H1 (cell line): Measurements from ENCODE around the gene MAP2K5. TPM values are rescaled to one million over a fixed set of nuclear protein-coding genes. Genes with fewer than 3 reads are reported as not detected.

Experiments
- CTCF ChIA-PET: fragments of 300-600 bp; sonication (Branson Sonifier 250); formaldehyde crosslinking; loops from one replicate; lab custom pipeline; 2021; ENCODE audit not compliant: partially characterized antibody; lab: Charles Lee
- POLR2A ChIA-PET: fragments of 300-600 bp; sonication (Branson Sonifier 250); formaldehyde crosslinking; loops from one replicate; lab custom pipeline; 2021; ENCODE audit warnings: inconsistent platforms; ENCODE audit not compliant: partially characterized antibody; lab: Charles Lee
- DNase-seq, 2 experiments: peaks; one replicate each; pipeline versions ENCODE4 v3.0.0 to v3.0.0-alpha.2; 2010 to 2022; ENCODE audit warnings: low spot score in 2 of 2, low read depth in 1 of 2, mixed read lengths in 1 of 2
- FAIRE-seq: peaks from 2 replicates; lab custom pipeline; 2011; peaks lifted over from hg19 to GRCh38; lab: Jason Lieb, UNC
- H2AFZ ChIP-seq: 2 replicates; pipeline ENCODE4 v1.8.1; 2012; ENCODE audit warnings: low read length, inconsistent platforms
- H2AK5ac ChIP-seq: 2 replicates; pipeline ENCODE4 v1.6.1; 2013; ENCODE audit warnings: low read depth, low read length
- H2BK120ac ChIP-seq: replicated peaks from 2 replicates; pipeline ENCODE3; 2013; ENCODE audit warnings: low read depth, low read length, inconsistent platforms
- H2BK12ac ChIP-seq: 2 replicates; pipeline ENCODE4 v1.6.1; 2013; ENCODE audit warnings: low read depth, low read length
- H2BK15ac ChIP-seq: 2 replicates; pipeline ENCODE4 v1.6.1; 2013; ENCODE audit warnings: low read length
- H2BK20ac ChIP-seq: 2 replicates; pipeline ENCODE4 v1.6.1; 2013; ENCODE audit warnings: low read length
- H2BK5ac ChIP-seq: 2 replicates; pipeline ENCODE4 v1.6.1; 2013; ENCODE audit warnings: low read depth, low read length
- H3K14ac ChIP-seq: 2 replicates; pipeline ENCODE4 v1.6.1; 2013; ENCODE audit warnings: inconsistent platforms; ENCODE audit not compliant: insufficient read length
- H3K18ac ChIP-seq: 2 replicates; pipeline ENCODE4 v1.6.1; 2013; ENCODE audit warnings: low read length; ENCODE audit errors: extremely low read depth
- H3K23ac ChIP-seq: 2 replicates; pipeline ENCODE4 v1.6.1; 2013; ENCODE audit warnings: inconsistent platforms; ENCODE audit not compliant: insufficient read length
- H3K23me2 ChIP-seq: 2 replicates; pipeline ENCODE4 v1.6.1; 2013; ENCODE audit warnings: low read depth, low read length
- H3K27ac ChIP-seq: 2 replicates; pipeline ENCODE4 v1.6.1; 2011; ENCODE audit warnings: low read depth, low read length, inconsistent platforms
- H3K27me3 ChIP-seq, 4 experiments: replicated peaks in 1 of 4; 1 replicate in 1 of 4; 2 replicates in 3 of 4; pipeline versions ENCODE4 v1.6.1 to v1.8.1; 2011 to 2013; ENCODE audit warnings: low read length in 3 of 4, mild to moderate bottlenecking in 3 of 4, inconsistent platforms in 2 of 4, mixed read lengths in 2 of 4, moderate library complexity in 1 of 4; ENCODE audit not compliant: control insufficient read depth in 3 of 4, insufficient read depth in 3 of 4; ENCODE audit errors: extremely low read depth in 1 of 4
- H3K36me3 ChIP-seq, 4 experiments: 2 replicates each; pipeline versions ENCODE4 v1.6.1 to v1.8.1; 2011 to 2013; ENCODE audit warnings: mild to moderate bottlenecking in 4 of 4, low read length in 3 of 4, moderate library complexity in 2 of 4, control low read depth in 1 of 4, inconsistent platforms in 1 of 4; ENCODE audit not compliant: insufficient read depth in 4 of 4, control insufficient read depth in 2 of 4
- H3K4ac ChIP-seq: replicated peaks from 2 replicates; pipeline ENCODE3; 2013; ENCODE audit warnings: low read length, low read depth, mixed read lengths, inconsistent platforms; ENCODE audit not compliant: insufficient read length
- H3K4me1 ChIP-seq, 4 experiments: replicated peaks in 1 of 4; 1 replicate in 1 of 4; 2 replicates in 3 of 4; pipeline versions ENCODE4 v1.6.1 to v1.8.1; 2011 to 2013; ENCODE audit warnings: low read length in 3 of 4, inconsistent platforms in 2 of 4, mixed read lengths in 1 of 4; ENCODE audit not compliant: insufficient read depth in 4 of 4, control insufficient read depth in 3 of 4
- H3K4me2 ChIP-seq, 2 experiments: 2 replicates each; pipeline versions ENCODE4 v1.6.1 to v1.8.1; 2011 to 2013; ENCODE audit warnings: low read depth in 2 of 2, low read length in 2 of 2, control low read depth in 1 of 2, inconsistent platforms in 1 of 2, mild to moderate bottlenecking in 1 of 2; ENCODE audit not compliant: insufficient read depth in 1 of 2
- H3K4me3 ChIP-seq, 4 experiments: fragments of 200-600, 300-600 bp in 1 of 4; sonication (generic), shearing (Covaris generic), sonication (Bioruptor Twin) in 1 of 4; 2 replicates each; pipeline versions ENCODE4 v1.5.1 to v1.8.1; 2011 to 2016; ENCODE audit warnings: low read length in 4 of 4, low read depth in 3 of 4, control low read depth in 2 of 4, inconsistent platforms in 2 of 4, mild to moderate bottlenecking in 2 of 4, mixed read lengths in 1 of 4, moderate library complexity in 1 of 4; ENCODE audit not compliant: insufficient read depth in 2 of 4; ENCODE audit errors: extremely low read depth in 1 of 4
- H3K56ac ChIP-seq: replicated peaks from 2 replicates; pipeline ENCODE3; 2013; ENCODE audit warnings: low read depth, mild to moderate bottlenecking, mixed read lengths, low read length, inconsistent platforms; ENCODE audit not compliant: insufficient read length
- H3K79me1 ChIP-seq: 2 replicates; pipeline ENCODE4 v1.6.1; 2013; ENCODE audit warnings: low read depth, low read length, control low read depth
- H3K79me2 ChIP-seq, 2 experiments: 2 replicates each; pipeline versions ENCODE4 v1.6.1 to v1.8.1; 2012 to 2013; ENCODE audit warnings: low read length in 2 of 2, mild to moderate bottlenecking in 2 of 2, inconsistent platforms in 1 of 2; ENCODE audit not compliant: insufficient read depth in 2 of 2, control insufficient read depth in 1 of 2
- H3K9ac ChIP-seq, 4 experiments: replicated peaks in 1 of 4; 1 replicate in 1 of 4; 2 replicates in 3 of 4; pipeline versions ENCODE4 v1.6.1 to v1.8.1; 2011 to 2013; ENCODE audit warnings: low read depth in 3 of 4, low read length in 3 of 4, control low read depth in 2 of 4, mild to moderate bottlenecking in 2 of 4, moderate library complexity in 2 of 4, inconsistent platforms in 1 of 4; ENCODE audit errors: extremely low read depth in 1 of 4
- H3K9me3 ChIP-seq, 2 experiments: 2 replicates each; pipeline versions ENCODE4 v1.6.1 to v1.8.1; 2012 to 2013; ENCODE audit warnings: mild to moderate bottlenecking in 2 of 2, moderate library complexity in 2 of 2, control low read depth in 1 of 2, inconsistent platforms in 1 of 2, low read depth in 1 of 2, low read length in 1 of 2, mixed read lengths in 1 of 2; ENCODE audit not compliant: insufficient read depth in 2 of 2
- H4K20me1 ChIP-seq, 2 experiments: replicated peaks in 1 of 2; 2 replicates each; pipeline versions ENCODE3 to v1.8.1; 2011 to 2013; ENCODE audit warnings: inconsistent platforms in 2 of 2, low read length in 2 of 2, mild to moderate bottlenecking in 1 of 2; ENCODE audit not compliant: insufficient read depth in 2 of 2, control insufficient read depth in 1 of 2
- H4K5ac ChIP-seq: 2 replicates; pipeline ENCODE4 v1.6.1; 2013; ENCODE audit warnings: low read length, low read depth, mixed read lengths, inconsistent platforms; ENCODE audit not compliant: insufficient read length
- H4K8ac ChIP-seq: 2 replicates; pipeline ENCODE4 v1.8.0; 2013; ENCODE audit warnings: mild to moderate bottlenecking, moderate library complexity, low read length, inconsistent platforms; ENCODE audit not compliant: insufficient read depth; ENCODE audit errors: extremely low read depth
- H4K91ac ChIP-seq: replicated peaks from 2 replicates; pipeline ENCODE3; 2013; ENCODE audit warnings: low read length, mixed read lengths, inconsistent platforms; ENCODE audit not compliant: insufficient read length
- BRCA1 ChIP-seq: IDR thresholded peaks from 2 replicates; pipeline ENCODE4 v1.6.1; 2012; ENCODE audit warnings: low read depth, low read length, improper control_type of control experiment
- CHD2 ChIP-seq: IDR thresholded peaks from 2 replicates; pipeline ENCODE4 v1.6.1; 2012; ENCODE audit warnings: low read length, improper control_type of control experiment
- JUN ChIP-seq: IDR thresholded peaks from 2 replicates; pipeline ENCODE4 v1.6.1; 2011; ENCODE audit warnings: low read depth, mild to moderate bottlenecking, improper control_type of control experiment, low read length
- MAFK ChIP-seq: IDR thresholded peaks from 2 replicates; pipeline ENCODE4 v1.6.1; 2012; ENCODE audit warnings: low read depth, mild to moderate bottlenecking, improper control_type of control experiment, low read length
- PHF8 ChIP-seq: fragments of 200-600 bp; sonication (generic); conservative IDR thresholded peaks from 2 replicates; pipeline ENCODE4 v1.7.1; 2012; ENCODE audit warnings: low read depth, mild to moderate bottlenecking, inconsistent platforms, low read length, moderate library complexity
- POLR2A ChIP-seq, 2 experiments: IDR thresholded peaks; 1 replicate in 1 of 2; 2 replicates in 1 of 2; pipeline ENCODE4 v1.6.1; 2011; ENCODE audit warnings: low read depth in 2 of 2, low read length in 2 of 2, mild to moderate bottlenecking in 2 of 2; ENCODE audit errors: control extremely low read depth in 1 of 2
- TEAD4 ChIP-seq: IDR thresholded peaks from 2 replicates; pipeline ENCODE4 v1.6.1; 2012; ENCODE audit warnings: low read depth, low read length, inconsistent platforms, mixed read lengths
- YY1 ChIP-seq: IDR thresholded peaks from 2 replicates; pipeline ENCODE4 v1.6.1; 2011; ENCODE audit warnings: low read depth, mild to moderate bottlenecking, low read length
- whole genome bisulfite sequencing, 2 experiments: shearing (Covaris generic) in 1 of 2; methylation state at CpG; one replicate each; pipeline versions ENCODE4 v1.1.6 to v1.1.7; 2013 to 2015; ENCODE audit warnings: low lambda C conversion rate in 2 of 2, mixed read lengths in 2 of 2, inconsistent platforms in 1 of 2, low coverage in 1 of 2, missing lambda C conversion rate in 1 of 2; ENCODE audit not compliant: insufficient replicate concordance in 2 of 2, insufficient coverage in 1 of 2, insufficient read length in 1 of 2; ENCODE audit errors: extremely low coverage in 1 of 2, missing lambda C conversion rate in 1 of 2; 5-methylcytosine and 5-hydroxymethylcytosine counted together
- polyA plus RNA-seq, 7 experiments: library from polyadenylated mRNA; depleted of rRNA in 3 of 7; stranded (reverse) in 5 of 7; unstranded in 2 of 7; fragments of >200 nt in 5 of 7; fragments of 200-250 nt in 2 of 7; gene quantifications; 1 replicate in 5 of 7; 2 replicates in 1 of 7; 4 replicates in 1 of 7; pipeline versions ENCODE4 v1.2.1 to v1.2.3, GENCODE V29; 2011 to 2013; ENCODE audit warnings: missing spikeins in 2 of 7, mixed read lengths in 2 of 7
- total RNA-seq: library from RNA; stranded (reverse); fragmentation: NEBNext Ultra II Directional; extraction: Animal tissue kit (Norgen Biotek cat#: 25700); gene quantifications from 2 replicates; pipeline ENCODE4 v1.2.1, GENCODE V29; 2021
- TF ChIP-seq, protein P1 (sequence below): IDR thresholded peaks from 2 replicates; pipeline ENCODE4 v1.6.1; 2012; ENCODE audit warnings: inconsistent platforms

Gene MAP2K5
- total and polyA plus RNA-seq, 2 of the 8 experiments (the other 6 are each of a cell fraction or from before 2014, with no cell fraction given): 4.4 to 15.8 TPM

- CTCF ChIA-PET: interaction anchor here (1.1 to 1.3 kb wide), 2 partner anchors 12 to 105 kb away, joined by 4 read pairs; no protein-coding TSS in a partner anchor
- Histone ChIP-seq H3K79me1 (no peaks in the 10 kb centered on the region), H2BK120ac (no peak overlapping the region), H2AFZ (no peak overlapping the region), H2BK5ac (no peak overlapping the region), H3K18ac (no peak overlapping the region), H4K5ac (no peak overlapping the region), H3K4me1 (peaks cover 0 to 4% (median 4%) of the 10 kb centered on the region in 4 experiments; a peak in 3 of 7 replicates), H3K4ac (no peak overlapping the region), H3K27me3 (no peaks in the 10 kb centered on the region), H3K56ac (no peak overlapping the region), H3K27ac (no peak overlapping the region), H3K9me3 (no peaks in the 10 kb centered on the region), H3K4me3 (no peak overlapping the region), H2BK15ac (no peak overlapping the region), H3K36me3 (no peaks in the 10 kb centered on the region), H3K79me2 (no peaks in the 10 kb centered on the region), H3K23me2 (no peaks in the 10 kb centered on the region), H4K91ac (no peak overlapping the region), H2BK12ac (no peak overlapping the region), H4K20me1 (no peaks in the 10 kb centered on the region), H3K4me2 (no peak overlapping the region), H3K9ac (no peak overlapping the region), H4K8ac (no peak overlapping the region), H3K14ac (no peak overlapping the region), H2BK20ac (no peak overlapping the region), H3K23ac (no peak overlapping the region), H2AK5ac (no peak overlapping the region)
- TF ChIP-seq CHD2 (no peak), BRCA1 (no peak), JUN (no peak), POLR2A (IDR thresholded peaks at IDR 0.05; ENCODE audit: control extremely low read depth in 1 of 2, low read depth in 2 of 2, low read length in 2 of 2) (no peak), YY1 (no peak), PHF8 (no peak), TEAD4 (no peak), MAFK (no peak)
- TF ChIP-seq, protein P1, sequence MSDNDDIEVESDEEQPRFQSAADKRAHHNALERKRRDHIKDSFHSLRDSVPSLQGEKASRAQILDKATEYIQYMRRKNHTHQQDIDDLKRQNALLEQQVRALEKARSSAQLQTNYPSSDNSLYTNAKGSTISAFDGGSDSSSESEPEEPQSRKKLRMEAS: no peak
- DNase-seq: no peak
- 95% methylated on average over 3 of the region's 3 CpGs; no CpG with 5 or more reads in 1 of the 2 experiments for WGBS, 2 experiments
- POLR2A ChIA-PET: no interaction called here
- FAIRE-seq: no peak
Measured at GRCh38 chr15:67508407-67508806, 34.1 kb upstream of the MAP2K5 start.
